LNCaP clone FGC (cell line): ENCODE data around the gene VGLL1.

Experiments
- DNase-seq: peaks from one replicate; pipeline ENCODE4 v3.0.0-alpha.2; 2011; ENCODE audit warnings: low read depth
- H3K4me3 ChIP-seq: 2 replicates; pipeline ENCODE4 v1.5.1; 2011; ENCODE audit warnings: mild to moderate bottlenecking, low read depth, low read length, control low read depth
- TF ChIP-seq, protein P1 (sequence below): IDR thresholded peaks from 2 replicates; pipeline ENCODE4 v1.5.1; 2012; ENCODE audit warnings: mild to moderate bottlenecking; ENCODE audit not compliant: control insufficient read depth, insufficient read depth; ENCODE audit errors: extremely low read depth

VGLL1 gene

DNA sequence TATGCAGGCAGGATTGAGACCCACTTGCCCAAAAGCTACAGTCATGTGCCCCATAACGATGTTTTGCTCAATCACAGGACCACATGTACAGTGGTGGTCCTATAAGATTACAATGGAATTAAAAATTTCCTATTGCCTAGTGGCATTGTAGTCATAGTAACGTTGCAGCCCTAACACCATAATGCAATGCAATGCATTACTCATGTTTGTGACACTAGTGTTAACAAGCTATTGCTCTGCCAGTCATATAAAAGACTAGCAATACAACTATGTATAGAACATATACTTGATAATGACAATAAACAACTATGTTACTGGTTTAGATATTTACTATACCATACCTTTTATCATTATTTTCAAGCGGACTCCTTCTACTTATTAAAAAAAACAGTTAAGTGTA is 50.6 kb downstream of the VGLL1 start:
- TF ChIP-seq, protein P1, sequence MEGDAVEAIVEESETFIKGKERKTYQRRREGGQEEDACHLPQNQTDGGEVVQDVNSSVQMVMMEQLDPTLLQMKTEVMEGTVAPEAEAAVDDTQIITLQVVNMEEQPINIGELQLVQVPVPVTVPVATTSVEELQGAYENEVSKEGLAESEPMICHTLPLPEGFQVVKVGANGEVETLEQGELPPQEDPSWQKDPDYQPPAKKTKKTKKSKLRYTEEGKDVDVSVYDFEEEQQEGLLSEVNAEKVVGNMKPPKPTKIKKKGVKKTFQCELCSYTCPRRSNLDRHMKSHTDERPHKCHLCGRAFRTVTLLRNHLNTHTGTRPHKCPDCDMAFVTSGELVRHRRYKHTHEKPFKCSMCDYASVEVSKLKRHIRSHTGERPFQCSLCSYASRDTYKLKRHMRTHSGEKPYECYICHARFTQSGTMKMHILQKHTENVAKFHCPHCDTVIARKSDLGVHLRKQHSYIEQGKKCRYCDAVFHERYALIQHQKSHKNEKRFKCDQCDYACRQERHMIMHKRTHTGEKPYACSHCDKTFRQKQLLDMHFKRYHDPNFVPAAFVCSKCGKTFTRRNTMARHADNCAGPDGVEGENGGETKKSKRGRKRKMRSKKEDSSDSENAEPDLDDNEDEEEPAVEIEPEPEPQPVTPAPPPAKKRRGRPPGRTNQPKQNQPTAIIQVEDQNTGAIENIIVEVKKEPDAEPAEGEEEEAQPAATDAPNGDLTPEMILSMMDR, result no peak
- DNase-seq, result no peak
- no peak overlapping the region for H3K4me3 ChIP-seq

DNA sequence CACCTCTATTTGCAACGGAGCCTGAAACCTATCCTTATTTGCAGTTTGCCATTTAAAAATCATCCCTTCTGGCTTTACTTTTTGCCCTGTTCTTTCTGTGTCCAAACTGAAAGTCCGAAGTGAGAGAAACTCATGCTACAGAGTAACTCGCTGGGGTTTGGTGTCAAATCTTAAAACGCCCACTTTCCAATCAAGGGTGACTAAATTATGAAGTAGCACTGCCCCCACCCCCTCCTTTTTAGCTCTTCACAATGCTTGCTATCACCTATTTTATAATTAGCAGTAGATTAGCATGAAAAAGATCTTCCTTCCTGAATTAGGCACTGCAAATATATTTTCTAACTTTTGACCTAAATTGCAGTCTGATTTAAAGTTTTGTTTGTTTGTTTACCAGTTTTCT is 52.5 kb downstream of the VGLL1 start:
- TF ChIP-seq, protein P1, result no peak
- no peak for DNase-seq
- H3K4me3 ChIP-seq, result no peak overlapping the region

DNA sequence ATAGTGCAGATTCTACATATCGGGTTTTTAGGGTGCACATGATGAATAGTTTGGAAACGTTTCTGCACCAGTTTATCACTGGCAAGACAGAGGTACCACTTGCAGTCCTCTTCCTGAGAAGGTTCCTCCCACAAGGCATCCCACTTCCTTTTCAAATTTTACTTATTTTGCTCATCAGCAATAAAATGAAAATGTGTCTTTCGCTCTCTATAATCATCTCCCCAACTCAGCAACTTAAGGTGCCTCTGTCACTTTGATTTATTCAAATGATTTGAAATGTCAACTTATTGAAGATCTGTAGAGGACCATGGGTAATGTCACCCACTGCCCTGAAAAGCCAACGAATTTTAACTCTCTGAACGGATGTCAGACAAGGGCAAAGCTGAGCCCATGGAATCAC is 53.2 kb downstream of the VGLL1 start:
- TF ChIP-seq, protein P1, result no peak
- no peak overlapping the region for H3K4me3 ChIP-seq

DNA sequence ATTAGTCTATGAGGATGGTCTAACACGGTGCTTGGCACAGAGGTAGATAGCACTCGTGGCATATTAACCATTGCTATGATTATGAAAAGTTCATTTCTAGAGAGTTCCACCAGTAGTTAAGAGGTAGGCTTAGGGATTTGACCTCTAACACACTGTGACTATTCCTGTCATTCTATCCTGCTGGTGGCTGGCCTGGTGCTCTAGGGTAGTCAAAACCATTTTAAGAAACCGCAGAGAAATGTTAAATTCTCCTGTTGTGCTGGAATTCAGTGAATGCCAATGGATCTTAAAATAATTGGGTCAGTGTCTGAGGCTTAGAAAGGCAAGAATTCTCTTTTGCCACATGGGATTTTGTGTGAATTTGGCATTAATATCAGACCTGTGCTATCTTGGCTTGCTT is 53.9 kb downstream of the VGLL1 start:
- no peak for DNase-seq
- TF ChIP-seq, protein P1, result no peak
- H3K4me3 ChIP-seq, result no peak overlapping the region

More for the DNA sequence above, 53.2 kb downstream of the VGLL1 start:
- DNase-seq, result no peak

DNA sequence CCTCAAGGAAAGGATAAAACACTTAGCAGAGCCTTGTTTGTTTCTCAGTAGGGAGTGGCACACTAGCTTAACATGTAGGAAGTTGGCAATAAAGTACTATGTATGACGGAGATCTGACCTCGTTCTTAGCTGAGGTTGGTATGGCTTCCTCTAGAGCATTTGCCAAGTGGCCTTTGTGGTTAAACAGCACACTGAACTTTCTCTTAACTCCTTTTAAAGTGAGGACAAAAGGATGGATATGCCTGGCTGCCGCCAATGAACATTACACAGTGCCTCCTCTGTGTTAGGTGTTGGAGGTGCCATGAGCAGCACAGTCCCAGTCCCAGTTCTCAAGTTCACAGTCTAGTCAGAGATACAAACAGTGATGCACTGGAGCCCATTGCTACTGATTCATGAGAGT is 54.4 kb downstream of the VGLL1 start:
- DNase-seq, result no peak
- TF ChIP-seq, protein P1, result no peak
- H3K4me3 ChIP-seq, result no peak overlapping the region

DNA sequence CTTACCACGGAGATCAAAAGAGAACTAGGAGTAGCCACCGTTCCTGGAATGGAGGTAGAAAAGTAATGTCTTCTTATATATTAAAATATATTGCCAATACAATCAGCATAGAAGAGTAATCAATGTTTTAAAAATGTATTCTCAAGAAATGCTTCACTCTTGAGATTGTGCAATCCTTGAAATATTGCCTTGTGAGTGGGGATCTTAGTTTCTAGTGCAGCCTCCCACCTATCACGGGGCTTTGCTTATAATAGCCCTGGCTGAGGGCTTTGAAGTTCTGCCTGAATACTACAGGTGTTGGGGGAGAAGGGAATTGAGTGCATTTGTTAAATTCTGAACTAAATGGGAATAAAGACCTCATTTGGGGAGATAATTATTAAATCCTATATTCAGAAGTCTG is 55.5 kb downstream of the VGLL1 start:
- no peak for DNase-seq
- TF ChIP-seq, protein P1, result no peak
- no peak overlapping the region for H3K4me3 ChIP-seq

DNA sequence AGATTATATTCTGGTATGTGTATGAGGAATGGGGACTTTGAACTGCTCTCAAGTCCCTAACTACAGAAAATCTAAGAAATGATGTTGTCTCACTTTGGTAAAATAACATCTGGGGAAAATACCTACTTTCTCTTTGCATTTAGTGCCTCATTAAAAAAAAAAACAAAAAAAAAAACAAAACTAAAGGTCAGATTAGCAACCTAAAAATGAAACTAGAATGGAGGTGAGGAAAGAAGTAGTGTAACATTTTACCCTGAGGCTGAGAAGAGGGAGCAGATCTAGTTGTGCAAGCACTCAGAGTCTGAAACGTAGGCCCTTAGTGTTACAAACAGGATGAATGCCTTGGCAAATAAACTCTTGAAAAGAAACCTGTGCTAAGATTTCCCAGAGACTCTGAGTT is 56.0 kb downstream of the VGLL1 start:
- H3K4me3 ChIP-seq, result no peak overlapping the region
- DNase-seq, result no peak
- TF ChIP-seq, protein P1, result no peak
